Calu3 (cell line): ENCODE measurements around the gene SPAM1. TPM values are rescaled to one million over a fixed set of nuclear protein-coding genes. Genes with fewer than 3 reads are reported as not detected.

Experiments used
- BruUV-seq: library from RNA; stranded (reverse); fragments of 400-500 nt; replicated peaks from 2 replicates; lab custom pipeline; 2021; lab: Mats Ljungman, UMichigan
- CTCF ChIA-PET: fragments of 300-600 bp; sonication (Branson Sonifier 250); formaldehyde crosslinking; loops from one replicate; lab custom pipeline; 2022; ENCODE audit warnings: antibody characterized with exemption; lab: Charles Lee
- DNase-seq: peaks from one replicate; pipeline ENCODE4 v3.0.0; 2022
- H3K27ac Mint-ChIP-seq: one replicate; pipeline ENCODE4 v1.8.0; 2022; ENCODE audit warnings: mixed read lengths; ENCODE audit not compliant: unreplicated experiment
- H3K27me3 Mint-ChIP-seq: one replicate; pipeline ENCODE4 v1.8.0; 2022; ENCODE audit warnings: mixed read lengths; ENCODE audit not compliant: unreplicated experiment
- H3K36me3 Mint-ChIP-seq: one replicate; pipeline ENCODE4 v1.8.0; 2022; ENCODE audit warnings: mild to moderate bottlenecking, moderate library complexity, mixed read lengths; ENCODE audit not compliant: insufficient read depth, unreplicated experiment
- H3K4me1 Mint-ChIP-seq: one replicate; pipeline ENCODE4 v1.8.0; 2022; ENCODE audit warnings: mild to moderate bottlenecking, low read depth, mixed read lengths; ENCODE audit not compliant: unreplicated experiment
- H3K4me3 Mint-ChIP-seq: one replicate; pipeline ENCODE4 v1.8.0; 2022; ENCODE audit warnings: mild to moderate bottlenecking, low read depth, moderate library complexity, mixed read lengths; ENCODE audit not compliant: unreplicated experiment
- H3K9me3 Mint-ChIP-seq: one replicate; pipeline ENCODE4 v1.8.0; 2022; ENCODE audit warnings: low read depth, mixed read lengths; ENCODE audit not compliant: unreplicated experiment
- CTCF ChIP-seq: fragments of 200-600 bp; IDR thresholded peaks from one replicate; pipeline ENCODE4 v1.8.0; 2022; ENCODE audit warnings: antibody characterized with exemption; ENCODE audit not compliant: unreplicated experiment
- intact Hi-C: fragments of 100-400 bp; cut with micrococcal nuclease; formaldehyde crosslinking; loops from one replicate; pipeline ENCODE4 v1.10.0; 2022; ENCODE audit not compliant: unreplicated experiment
- total RNA-seq: library from RNA; stranded (reverse); gene quantifications from 2 replicates; pipeline ENCODE4 v1.2.3, GENCODE V29; 2022

Gene SPAM1
- total RNA-seq, 1 experiment from 2014 or later, result not detected

GRCh38 chr7:123936388-123936787, 11.3 kb downstream of the SPAM1 start:
- intact Hi-C loops, result no loop called here
- Mint-ChIP-seq H3K4me1 (peaks cover 26% of the 10 kb centered on the region), H3K4me3 (no peak overlapping the region), H3K27ac (no peak overlapping the region), H3K27me3 (no peaks in the 10 kb centered on the region), H3K9me3 (peaks cover 8% of the 10 kb centered on the region), H3K36me3 (no peaks in the 10 kb centered on the region)
- DNase-seq, result no peak
- no TSS peak for BruUV-seq
- no peak for TF ChIP-seq CTCF
- CTCF ChIA-PET, result no interaction called here

GRCh38 chr7:123939784-123940183, 14.7 kb downstream of the SPAM1 start:
- TF ChIP-seq CTCF, result no peak
- DNase-seq, result no peak
- no peaks in the 10 kb centered on the region for H3K36me3 Mint-ChIP-seq
- CTCF ChIA-PET, result interaction anchor here (0.7 kb wide), 1 partner anchor 286 kb away, joined by 4 read pairs; no protein-coding TSS in a partner anchor
- H3K27ac Mint-ChIP-seq, result no peak overlapping the region
- intact Hi-C loops, result no loop called here
- H3K4me3 Mint-ChIP-seq, result no peak overlapping the region
- peaks cover 5% of the 10 kb centered on the region for H3K9me3 Mint-ChIP-seq
- no peaks in the 10 kb centered on the region for H3K27me3 Mint-ChIP-seq
- no TSS peak for BruUV-seq
- peaks cover 35% of the 10 kb centered on the region for H3K4me1 Mint-ChIP-seq

- no TSS peak for BruUV-seq
- CTCF ChIA-PET, result no interaction called here
- Mint-ChIP-seq H3K27ac (no peak overlapping the region), H3K4me1 (peaks cover 28% of the 10 kb centered on the region), H3K27me3 (no peaks in the 10 kb centered on the region), H3K4me3 (no peak overlapping the region), H3K9me3 (no peaks in the 10 kb centered on the region), H3K36me3 (no peaks in the 10 kb centered on the region)
- no peak for DNase-seq
- intact Hi-C loops, result no loop called here
- TF ChIP-seq CTCF, result no peak
These were observed 16.5 kb downstream of the SPAM1 start for GRCh38 chr7:123941391-123942180.

- Mint-ChIP-seq H3K9me3 (no peaks in the 10 kb centered on the region), H3K4me1 (peaks cover 24% of the 10 kb centered on the region), H3K4me3 (no peak overlapping the region), H3K36me3 (no peaks in the 10 kb centered on the region), H3K27ac (no peak overlapping the region), H3K27me3 (no peaks in the 10 kb centered on the region)
- TF ChIP-seq CTCF, result no peak
- intact Hi-C loops, result no loop called here
- no peak for DNase-seq
- BruUV-seq, result no TSS peak
- CTCF ChIA-PET, result no interaction called here
These were observed 19.4 kb downstream of the SPAM1 start for GRCh38 chr7:123944395-123944794.
